ENCODE results near the gene ROBO2. TPM values are rescaled to one million over a fixed set of nuclear protein-coding genes. Genes with fewer than 3 reads are reported as not detected.

Gene ROBO2
- total RNA-seq, 2 donors from 2014 or later = 2.5 to 2.9 TPM

DNA sequence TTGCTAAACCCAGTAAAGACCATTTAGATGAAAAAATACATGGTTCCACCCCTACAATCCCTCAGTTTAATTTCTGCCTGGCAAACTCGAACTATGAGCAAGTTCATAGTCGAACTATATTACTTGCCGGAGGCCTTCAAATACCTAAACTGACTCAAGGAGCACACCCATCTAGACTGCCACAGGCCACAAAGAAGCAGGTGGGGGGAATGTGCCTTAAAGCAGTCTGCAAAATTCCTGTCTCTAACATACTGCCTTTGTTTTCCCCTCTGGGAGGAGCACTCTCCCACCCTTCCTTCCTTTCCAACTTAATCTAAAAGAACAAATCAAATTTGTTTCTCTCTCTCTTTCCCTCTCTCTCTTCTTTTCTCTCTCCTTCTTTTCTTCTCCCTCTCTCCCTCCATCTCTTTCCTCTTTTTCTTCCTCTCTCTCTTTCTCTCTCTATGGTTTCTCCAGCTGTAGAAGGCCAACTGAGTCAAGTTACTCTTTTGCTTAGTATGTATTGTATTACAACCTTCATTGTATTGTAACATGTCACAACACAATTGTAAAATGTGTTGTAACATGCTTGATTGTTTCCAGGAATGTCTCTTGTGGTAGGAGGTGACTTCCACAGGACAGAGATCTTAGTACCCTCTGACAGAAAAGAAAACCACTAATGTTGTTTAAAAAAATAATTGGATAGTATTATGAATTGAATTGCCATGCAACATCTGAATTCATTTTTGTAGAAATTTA, 496.3 kb downstream of the ROBO2 start:
- H3K4me1 Mint-ChIP-seq = peaks cover 6% of the 10 kb centered on the region
- Histone ChIP-seq H3K9ac (ENCODE audit: extremely low read depth, low read length, poor library complexity, severe bottlenecking) (no peak overlapping the region), H3K4me3 (ENCODE audit: low read length) (no peak overlapping the region), H3K9me3 (ENCODE audit: control insufficient read depth, low read length) (peaks cover 8% of the 10 kb centered on the region), H3K27me3 (ENCODE audit: control insufficient read depth, insufficient read depth, low read length, poor library complexity, severe bottlenecking) (no peaks in the 10 kb centered on the region), H3K27ac (ENCODE audit: low read depth, low read length) (no peak overlapping the region), H3K4me1 (ENCODE audit: control insufficient read depth, insufficient read depth, low read length) (peaks cover 2% of the 10 kb centered on the region), H3K36me3 (ENCODE audit: control insufficient read depth, insufficient read depth, low read length) (no peaks in the 10 kb centered on the region)
- no peak overlapping the region for H3K27ac Mint-ChIP-seq
- H3K27me3 Mint-ChIP-seq (ENCODE audit: insufficient read depth) = peaks cover 1% of the 10 kb centered on the region
- WGBS, 2 experiments (ENCODE audit: insufficient coverage in 1 of 2, insufficient read length in 1 of 2) = 77% methylated on average over 3 of the region's 3 CpGs; no CpG with 5 or more reads in 1 of the 2 experiments
- TF ChIP-seq, protein P1, sequence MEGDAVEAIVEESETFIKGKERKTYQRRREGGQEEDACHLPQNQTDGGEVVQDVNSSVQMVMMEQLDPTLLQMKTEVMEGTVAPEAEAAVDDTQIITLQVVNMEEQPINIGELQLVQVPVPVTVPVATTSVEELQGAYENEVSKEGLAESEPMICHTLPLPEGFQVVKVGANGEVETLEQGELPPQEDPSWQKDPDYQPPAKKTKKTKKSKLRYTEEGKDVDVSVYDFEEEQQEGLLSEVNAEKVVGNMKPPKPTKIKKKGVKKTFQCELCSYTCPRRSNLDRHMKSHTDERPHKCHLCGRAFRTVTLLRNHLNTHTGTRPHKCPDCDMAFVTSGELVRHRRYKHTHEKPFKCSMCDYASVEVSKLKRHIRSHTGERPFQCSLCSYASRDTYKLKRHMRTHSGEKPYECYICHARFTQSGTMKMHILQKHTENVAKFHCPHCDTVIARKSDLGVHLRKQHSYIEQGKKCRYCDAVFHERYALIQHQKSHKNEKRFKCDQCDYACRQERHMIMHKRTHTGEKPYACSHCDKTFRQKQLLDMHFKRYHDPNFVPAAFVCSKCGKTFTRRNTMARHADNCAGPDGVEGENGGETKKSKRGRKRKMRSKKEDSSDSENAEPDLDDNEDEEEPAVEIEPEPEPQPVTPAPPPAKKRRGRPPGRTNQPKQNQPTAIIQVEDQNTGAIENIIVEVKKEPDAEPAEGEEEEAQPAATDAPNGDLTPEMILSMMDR (conservative IDR thresholded peaks at IDR 0.05) = peak; percentile 48
- H3K36me3 Mint-ChIP-seq (ENCODE audit: low read depth) = no peaks in the 10 kb centered on the region
- peaks cover 19% of the 10 kb centered on the region for H3K9me3 Mint-ChIP-seq
- DNase-seq = peak; percentile 54
- H3K4me3 Mint-ChIP-seq = no peak overlapping the region

DNA sequence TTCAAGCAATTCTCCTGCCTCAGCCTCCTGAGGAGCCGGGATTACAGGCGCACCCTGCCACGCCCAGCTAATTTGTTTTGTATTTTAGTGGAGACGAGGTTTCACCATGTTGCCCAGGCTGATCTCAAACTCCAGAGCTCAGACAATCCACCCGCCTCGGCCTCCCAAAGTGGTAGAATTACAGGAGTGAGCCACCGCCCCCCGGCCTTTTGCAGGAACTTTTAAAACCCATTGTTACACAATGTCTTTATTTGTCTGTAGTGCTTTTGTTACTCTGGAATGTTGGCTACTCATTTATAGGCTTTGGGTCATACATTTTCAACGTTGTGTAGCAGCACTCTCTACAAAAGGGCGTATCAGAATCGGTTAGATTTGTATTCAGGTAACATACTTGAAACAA, 499.1 kb downstream of the ROBO2 start:
- TF ChIP-seq, protein P1 (conservative IDR thresholded peaks at IDR 0.05) = no peak
- Histone ChIP-seq H3K4me3 (ENCODE audit: low read length) (no peak overlapping the region), H3K9me3 (ENCODE audit: control insufficient read depth, low read length) (no peaks in the 10 kb centered on the region), H3K36me3 (ENCODE audit: control insufficient read depth, insufficient read depth, low read length) (no peaks in the 10 kb centered on the region), H3K9ac (ENCODE audit: extremely low read depth, low read length, poor library complexity, severe bottlenecking) (no peak overlapping the region), H3K27ac (ENCODE audit: low read depth, low read length) (no peak overlapping the region), H3K27me3 (ENCODE audit: control insufficient read depth, insufficient read depth, low read length, poor library complexity, severe bottlenecking) (no peaks in the 10 kb centered on the region), H3K4me1 (ENCODE audit: control insufficient read depth, insufficient read depth, low read length) (peaks cover 2% of the 10 kb centered on the region)
- peaks cover 8% of the 10 kb centered on the region for H3K9me3 Mint-ChIP-seq
- peaks cover 7% of the 10 kb centered on the region for H3K4me1 Mint-ChIP-seq
- 75 to 95% methylated on average over 3 to 11 of the region's 11 CpGs for WGBS, 2 experiments (ENCODE audit: insufficient coverage in 1 of 2, insufficient read length in 1 of 2)
- no peak for DNase-seq
- no peaks in the 10 kb centered on the region for H3K36me3 Mint-ChIP-seq (ENCODE audit: low read depth)
- no peak overlapping the region for H3K4me3 Mint-ChIP-seq
- no peaks in the 10 kb centered on the region for H3K27me3 Mint-ChIP-seq (ENCODE audit: insufficient read depth)
- no peak overlapping the region for H3K27ac Mint-ChIP-seq

DNA sequence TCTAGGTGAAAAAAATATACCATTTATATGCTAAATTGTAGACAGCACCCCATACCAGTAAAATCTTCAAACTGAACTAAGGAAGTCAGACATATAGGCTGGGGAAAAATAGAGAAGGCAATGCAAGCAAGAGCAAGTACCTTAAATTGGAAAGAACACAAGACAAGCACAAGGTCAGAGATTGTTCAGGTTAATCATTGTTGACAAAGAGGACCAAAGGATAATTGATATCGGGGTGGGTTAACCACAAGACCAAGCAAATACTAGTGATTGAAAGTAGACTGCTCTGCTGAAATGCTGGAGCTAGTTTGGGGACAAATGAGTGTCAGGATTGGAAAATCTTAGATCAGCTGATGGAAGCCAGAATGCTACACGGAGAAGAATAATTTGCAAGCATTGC, 499.8 kb downstream of the ROBO2 start:
- no peaks in the 10 kb centered on the region for H3K9me3 ChIP-seq (ENCODE audit: control insufficient read depth, low read length)
- Mint-ChIP-seq H3K9me3 (peaks cover 8% of the 10 kb centered on the region), H3K4me3 (no peak overlapping the region), H3K4me1 (peaks cover 7% of the 10 kb centered on the region), H3K27ac (no peak overlapping the region), H3K36me3 (ENCODE audit: low read depth) (no peaks in the 10 kb centered on the region), H3K27me3 (ENCODE audit: insufficient read depth) (no peaks in the 10 kb centered on the region)
- TF ChIP-seq, protein P1 (conservative IDR thresholded peaks at IDR 0.05) = no peak
- H3K27ac ChIP-seq (ENCODE audit: low read depth, low read length) = no peak overlapping the region
- no peak overlapping the region for H3K9ac ChIP-seq (ENCODE audit: extremely low read depth, low read length, poor library complexity, severe bottlenecking)
- H3K4me3 ChIP-seq (ENCODE audit: low read length) = no peak overlapping the region
- no peak for DNase-seq
- 90 to 95% methylated on average over 2 of the region's 2 CpGs for WGBS, 2 experiments (ENCODE audit: insufficient coverage in 1 of 2, insufficient read length in 1 of 2)
- no peaks in the 10 kb centered on the region for H3K27me3 ChIP-seq (ENCODE audit: control insufficient read depth, insufficient read depth, low read length, poor library complexity, severe bottlenecking)
- H3K36me3 ChIP-seq (ENCODE audit: control insufficient read depth, insufficient read depth, low read length) = no peaks in the 10 kb centered on the region
- peaks cover 2% of the 10 kb centered on the region for H3K4me1 ChIP-seq (ENCODE audit: control insufficient read depth, insufficient read depth, low read length)
